ENCODE measurements around the gene KRT73. TPM values are rescaled to one million over a fixed set of nuclear protein-coding genes. Genes with fewer than 3 reads are reported as not detected.

KRT73 gene
- total and polyA plus RNA-seq, 9 of the 15 experiments (the other 6 are each of a cell fraction or from before 2014, with no cell fraction given), result 0.09 to 0.18 (median 0.13) TPM; not detected in 5

DNA sequence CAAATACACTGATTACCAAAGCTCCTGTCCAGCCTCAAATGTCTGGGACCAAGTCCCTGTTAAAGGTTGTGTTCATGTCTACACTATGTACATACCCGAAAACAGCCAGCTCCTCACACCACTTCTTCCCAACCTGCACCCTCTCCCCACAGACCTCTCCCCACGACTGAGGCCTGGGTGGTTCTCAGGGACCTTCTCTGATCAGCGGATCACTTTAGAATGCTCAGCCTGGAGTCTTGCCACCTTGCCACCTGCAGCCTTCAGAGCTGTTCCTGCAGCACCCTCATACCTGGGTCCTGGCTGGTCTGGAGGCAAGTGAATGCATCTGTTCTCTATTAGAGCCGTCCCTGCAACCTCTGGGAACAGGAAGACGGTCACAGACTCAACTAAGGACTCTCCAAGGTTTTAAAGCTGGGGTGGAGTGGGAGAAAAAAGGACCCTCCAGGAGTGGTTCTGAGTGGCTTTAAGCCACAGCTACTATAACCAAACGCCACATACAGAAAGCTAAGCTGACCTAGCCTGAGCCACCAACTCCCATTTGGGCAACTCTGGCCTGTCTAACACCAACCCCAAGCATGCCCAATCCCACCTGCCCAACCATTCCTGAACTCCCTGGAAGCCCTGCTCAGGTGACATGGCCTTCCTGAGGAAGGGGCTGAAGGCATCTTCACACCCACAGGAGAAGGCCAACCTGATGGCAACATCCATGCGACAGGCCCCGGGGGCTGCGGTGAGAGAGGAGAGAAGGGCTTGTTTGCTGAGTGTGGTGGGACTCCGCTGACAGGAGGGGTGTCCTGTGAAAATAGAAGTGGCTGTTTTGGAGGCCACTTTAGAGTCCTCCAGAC, 25.1 kb upstream of the KRT73 start:
- no peaks in the 10 kb centered on the region for H4K20me1 ChIP-seq (replicated peaks; ENCODE audit: control insufficient read depth, insufficient read depth, low read length)
- in situ Hi-C loops (cut with MboI), result no loop called here
- peaks cover 21 to 33% of the 10 kb centered on the region in 2 experiments for H3K4me1 ChIP-seq (replicated peaks in 1 of 2; ENCODE audit: control insufficient read depth in 2 of 2, insufficient read depth in 2 of 2, low read length in 2 of 2)
- H3K4me3 ChIP-seq, result no peak overlapping the region
- POLR2A ChIA-PET, result interaction anchor here (0.9 kb wide), 1 partner anchor 11 kb away, joined by 3 read pairs; no protein-coding TSS in a partner anchor
- DNase-seq (ENCODE audit: extremely low read depth in 1 of 4, low spot score in 3 of 4), result no peak
- no peaks in the 10 kb centered on the region for H3K9me3 ChIP-seq (replicated peaks; ENCODE audit: control insufficient read depth, insufficient read depth, low read depth, low read length)
- H3K4me2 ChIP-seq (ENCODE audit: insufficient read depth, low read length), result no peak overlapping the region
- no peaks in the 10 kb centered on the region for H3K9me1 ChIP-seq (ENCODE audit: control insufficient read depth, insufficient read depth, low read length)
- no peaks in the 10 kb centered on the region for H3K27me3 ChIP-seq (ENCODE audit: control insufficient read depth in 2 of 2, insufficient read depth in 2 of 2, low read length in 2 of 2)
- H3K27ac ChIP-seq (ENCODE audit: extremely low read depth, low read depth, low read length), result no peak overlapping the region
- TF ChIP-seq RBFOX2 (IDR thresholded peaks at IDR 0.05; ENCODE audit: low read depth, low read length), result no peak
- no peak for TF ChIP-seq MTA1 (IDR thresholded peaks at IDR 0.05; ENCODE audit: borderline replicate concordance)
- no peak for TF ChIP-seq NFRKB (IDR thresholded peaks at IDR 0.05; ENCODE audit: low read depth)
- TF ChIP-seq, protein P1, sequence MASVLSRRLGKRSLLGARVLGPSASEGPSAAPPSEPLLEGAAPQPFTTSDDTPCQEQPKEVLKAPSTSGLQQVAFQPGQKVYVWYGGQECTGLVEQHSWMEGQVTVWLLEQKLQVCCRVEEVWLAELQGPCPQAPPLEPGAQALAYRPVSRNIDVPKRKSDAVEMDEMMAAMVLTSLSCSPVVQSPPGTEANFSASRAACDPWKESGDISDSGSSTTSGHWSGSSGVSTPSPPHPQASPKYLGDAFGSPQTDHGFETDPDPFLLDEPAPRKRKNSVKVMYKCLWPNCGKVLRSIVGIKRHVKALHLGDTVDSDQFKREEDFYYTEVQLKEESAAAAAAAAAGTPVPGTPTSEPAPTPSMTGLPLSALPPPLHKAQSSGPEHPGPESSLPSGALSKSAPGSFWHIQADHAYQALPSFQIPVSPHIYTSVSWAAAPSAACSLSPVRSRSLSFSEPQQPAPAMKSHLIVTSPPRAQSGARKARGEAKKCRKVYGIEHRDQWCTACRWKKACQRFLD (CRISPR knock-in tag; IDR thresholded peaks at IDR 0.05), result no peak
- TF ChIP-seq ZNF561 (CRISPR knock-in tag; conservative IDR thresholded peaks at IDR 0.05), result no peak
- no peak for TF ChIP-seq TCF7 (IDR thresholded peaks at IDR 0.05; ENCODE audit: borderline replicate concordance)
- CTCF ChIA-PET (ENCODE audit: low intra/inter-chr PET ratio), result no interaction called here
- no peaks in the 10 kb centered on the region for H3K36me3 ChIP-seq (ENCODE audit: control insufficient read depth, insufficient read depth, low read length)
- no TSS peak for BruUV-seq (replicated peaks)
- H3K79me2 ChIP-seq (ENCODE audit: control insufficient read depth, insufficient read depth, low read length), result no peaks in the 10 kb centered on the region
- peak overlapping the region in 1 of 2 experiments; percentile 47; a peak in 1 of 4 replicates for H3K9ac ChIP-seq (ENCODE audit: insufficient read depth in 1 of 2, low read depth in 2 of 2, low read length in 2 of 2)
- no peak for ATAC-seq
- FAIRE-seq, result no peak
- WGBS (ENCODE audit: insufficient coverage, low coverage, missing lambda C conversion rate), result 78% methylated on average over 9 of the region's 10 CpGs
- intact Hi-C loops (cut with micrococcal nuclease), result no loop called here
- 0 out of 2 replicates have a peak overlapping the region, but pooled peaks have one; percentile 13 for H2AFZ ChIP-seq (ENCODE audit: low read depth, low read length)
